Measurements from ENCODE around the gene UGT1A7.
A peak's percentile ranks its signal among the peaks of the same experiment; 100 is the strongest.
"Not testable (repeated sequence)": the region's sequence is repeated elsewhere in the genome, so short reads cannot be mapped to it uniquely, and the experiment has no call there.

The UGT1A7 gene

DNA sequence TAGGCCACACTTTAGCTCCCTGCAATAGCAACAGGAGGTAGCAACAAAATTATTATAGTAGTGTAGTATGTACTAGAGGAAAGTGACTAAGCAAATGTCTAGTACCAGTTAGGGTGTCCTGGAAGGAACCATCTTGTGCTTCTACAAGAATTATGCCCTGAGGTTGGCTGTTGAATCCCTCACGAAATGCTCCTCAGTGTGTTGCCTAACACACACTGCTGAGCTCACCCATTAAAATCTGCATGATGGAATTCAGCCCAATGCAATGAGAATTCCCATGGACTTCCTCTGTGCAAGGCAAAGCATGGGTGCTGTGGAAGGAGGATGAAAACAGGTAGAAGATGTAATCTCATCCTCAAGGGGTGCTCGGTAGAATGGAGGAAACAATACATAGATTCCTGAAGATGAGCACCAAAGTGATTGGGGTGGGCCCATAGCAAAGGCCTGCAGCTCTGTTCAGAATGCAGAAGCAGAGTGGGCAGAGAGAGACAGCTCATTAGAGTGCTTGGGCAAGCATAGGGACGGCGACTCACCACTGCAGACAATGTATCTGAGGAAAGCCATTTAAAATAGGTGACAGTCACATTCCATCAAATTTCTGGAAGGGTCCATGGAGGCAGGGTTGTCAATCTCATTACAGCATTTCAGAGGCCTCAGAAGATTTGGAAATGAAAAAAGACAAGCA, 1.2 kb upstream of the UGT1A7 start:
- DNase-seq (ENCODE audit: low read depth), result no peak

DNA sequence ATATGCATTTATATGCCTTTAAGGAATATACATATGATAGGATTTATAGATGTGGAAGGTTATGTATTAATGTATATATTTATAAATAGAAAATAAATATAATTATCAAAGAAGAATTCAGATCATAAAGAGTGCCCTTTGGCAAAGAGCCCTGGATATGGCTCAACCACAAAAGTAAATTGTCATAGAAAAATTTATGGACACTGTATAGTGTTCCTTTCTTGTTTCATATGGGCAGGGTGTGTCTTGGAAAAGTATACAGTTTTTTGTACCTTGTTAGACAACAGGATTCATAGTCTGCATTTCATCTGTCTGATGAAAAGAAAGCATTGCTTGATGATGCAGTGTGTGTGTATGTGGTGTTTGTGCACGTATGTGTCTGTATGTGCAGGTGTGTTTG, 2.9 kb downstream of the UGT1A7 start:
- no peak for DNase-seq (ENCODE audit: low read depth)

DNA sequence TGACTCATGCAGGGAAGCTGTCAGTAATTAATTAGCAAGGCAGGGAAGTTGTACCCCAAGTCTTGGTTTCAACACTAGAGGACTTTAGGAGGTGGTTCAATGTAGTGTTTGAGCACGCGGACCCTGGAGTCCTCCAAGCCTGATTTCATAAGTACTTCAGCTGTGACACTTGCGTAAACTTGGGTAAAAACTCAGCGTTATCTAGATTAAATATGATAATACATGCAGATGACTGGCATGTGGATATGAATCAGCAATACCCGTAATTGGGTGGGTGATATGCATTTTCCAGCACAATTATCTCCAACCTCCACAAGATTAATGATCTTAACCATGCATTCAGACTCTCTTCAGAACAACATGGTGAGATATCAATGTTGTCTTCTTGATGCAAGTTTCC, 5.2 kb downstream of the UGT1A7 start:
- DNase-seq (ENCODE audit: low read depth), result no peak

DNA sequence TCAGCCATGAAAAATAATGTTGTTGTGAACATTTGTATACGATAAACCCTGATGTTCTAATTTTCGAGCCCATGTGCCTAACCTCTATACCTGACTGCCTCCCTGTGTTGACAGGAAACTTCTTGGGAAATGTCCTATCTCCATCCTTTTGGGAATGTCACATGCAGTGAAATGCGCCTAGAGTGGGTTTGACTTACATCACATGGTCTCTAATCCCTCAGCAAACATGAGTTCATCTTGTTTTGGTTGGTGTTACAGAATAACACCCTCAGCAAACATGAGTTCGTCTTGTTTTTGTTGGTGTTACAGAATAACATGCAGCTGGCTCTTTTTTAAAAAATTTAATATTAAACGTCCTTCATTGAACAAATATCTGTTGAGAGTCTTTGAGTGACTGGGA, 6.6 kb downstream of the UGT1A7 start:
- DNase-seq (ENCODE audit: low read depth), result no peak

DNA sequence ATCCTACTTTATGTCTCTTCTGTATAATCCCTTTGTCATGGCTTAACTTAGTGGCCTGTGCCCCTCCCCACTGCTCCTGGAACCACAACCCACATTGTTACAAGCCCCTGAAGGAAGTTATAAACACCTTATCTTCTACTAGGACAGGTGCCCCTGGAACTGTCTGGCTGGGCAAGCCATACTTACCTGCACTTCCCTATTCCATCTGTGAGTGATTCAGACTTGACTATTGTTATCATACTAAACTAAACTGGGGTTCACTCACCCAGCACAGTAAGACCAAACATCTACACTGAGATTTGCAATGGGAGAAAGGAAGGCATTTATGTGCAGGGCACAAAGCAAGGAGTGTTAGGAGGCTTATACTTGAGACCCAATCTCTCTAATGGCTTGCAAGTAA, 7.3 kb downstream of the UGT1A7 start:
- DNase-seq (ENCODE audit: low read depth), result no peak

DNA sequence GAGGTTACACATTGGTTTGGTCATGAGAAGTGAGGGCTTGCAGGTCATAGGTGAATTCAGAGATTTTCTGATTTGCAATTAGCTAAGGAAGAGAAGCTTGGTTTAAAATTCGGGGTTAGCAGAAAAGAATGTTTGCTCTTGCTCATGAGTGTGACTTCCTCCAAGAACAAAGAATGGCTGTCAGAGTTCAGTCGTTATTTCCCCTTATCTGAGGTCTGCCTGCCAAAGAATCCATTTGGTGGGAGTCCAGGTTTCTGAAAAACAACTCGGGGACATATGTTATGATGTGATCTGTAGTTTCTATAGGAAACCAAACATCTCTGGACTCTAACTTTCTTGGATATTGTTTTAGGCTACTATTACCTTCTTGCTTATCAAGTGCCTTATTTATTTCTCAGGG, 7.8 kb downstream of the UGT1A7 start:
- DNase-seq (ENCODE audit: low read depth), result no peak

DNA sequence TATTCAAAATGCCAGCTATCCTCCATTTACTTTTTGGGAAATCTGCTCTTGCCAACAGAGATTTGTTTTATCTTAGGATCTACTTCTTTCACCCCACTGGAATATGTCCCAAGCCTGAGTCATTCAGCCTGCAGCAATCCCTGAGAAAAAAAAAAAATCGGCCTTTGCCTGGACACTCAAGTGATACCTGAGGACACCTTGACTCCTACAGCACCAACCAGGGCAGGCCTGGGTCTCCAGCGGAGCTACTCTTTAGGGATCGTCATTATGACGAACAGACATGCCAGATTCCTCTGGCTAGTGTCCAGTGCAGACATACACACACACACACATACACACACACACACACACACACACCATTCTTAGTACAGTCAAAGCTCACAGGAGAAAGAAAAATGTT, 8.7 kb downstream of the UGT1A7 start:
- DNase-seq (ENCODE audit: low read depth), result no peak

DNA sequence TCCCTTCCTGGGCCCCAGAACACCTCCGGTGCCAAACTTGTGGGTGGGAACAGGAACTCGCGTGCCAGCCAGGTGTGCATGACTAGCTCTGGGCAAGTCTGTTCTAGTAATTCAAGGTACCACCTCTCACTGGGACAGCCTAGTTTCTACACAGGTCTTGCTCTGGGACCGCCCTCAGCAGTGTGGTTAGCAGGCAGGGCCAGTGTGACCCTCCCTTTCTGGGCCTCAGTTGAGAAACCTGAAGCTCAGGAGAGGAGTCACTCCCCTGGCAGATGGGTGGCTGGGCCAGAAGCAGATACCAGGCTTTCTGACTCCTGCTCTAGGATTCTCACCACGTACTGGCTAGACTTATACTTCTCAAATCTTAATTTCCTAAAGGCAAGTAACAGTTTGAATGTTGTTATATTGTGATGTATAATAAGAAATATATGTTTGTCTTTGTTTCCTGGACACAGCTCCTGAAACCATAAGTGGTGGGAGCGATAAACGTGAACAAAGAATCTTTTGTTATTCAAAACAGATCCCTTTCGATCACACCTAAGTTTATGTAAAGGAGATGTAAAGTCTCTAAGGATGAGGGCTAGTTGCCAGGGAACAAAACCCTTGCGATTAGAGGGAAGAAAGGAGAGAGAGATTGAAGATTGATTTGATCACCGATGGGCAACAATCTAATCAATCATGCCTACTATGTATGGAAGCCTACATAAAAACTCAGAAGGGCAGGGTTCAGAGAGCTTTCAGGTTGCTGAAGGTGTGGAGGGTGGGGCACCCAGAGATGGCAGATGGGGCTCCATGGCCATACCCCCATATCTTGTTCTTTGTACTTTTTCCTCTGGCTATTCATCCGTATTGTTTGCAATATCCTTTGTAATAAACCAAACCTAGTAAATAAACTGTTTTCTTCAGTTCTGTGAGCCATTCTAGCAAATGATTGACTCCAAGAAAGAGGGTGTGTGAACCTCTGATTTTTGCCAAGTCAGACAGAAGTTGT, 10.0 kb downstream of the UGT1A7 start:
- DNase-seq (ENCODE audit: low read depth), result no peak

DNA sequence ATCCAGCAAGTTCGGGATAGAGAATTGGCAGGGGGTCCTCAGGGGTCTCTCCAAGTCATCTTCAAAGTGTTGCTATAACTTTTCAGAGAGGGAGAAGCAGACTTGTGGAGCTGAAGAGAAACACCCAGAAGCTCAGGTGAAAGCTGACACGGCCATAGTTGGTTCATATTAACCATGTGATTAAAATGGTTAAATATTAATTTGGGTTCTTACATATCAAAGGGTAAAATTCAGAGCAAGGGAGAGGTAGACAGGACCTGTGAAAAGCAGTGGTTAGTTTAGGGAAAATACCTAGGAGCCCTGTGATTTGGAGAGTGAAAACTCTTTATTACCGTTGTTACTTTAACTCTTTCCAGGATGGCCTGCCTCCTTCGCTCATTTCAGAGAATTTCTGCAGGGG, 10.9 kb downstream of the UGT1A7 start, which contains the start of gene UGT1A6:
UGT1A6 (plus strand) TSS at position 243 of the 400 bp plus-strand sequence; CDS start at position 358, 115 bp downstream.
- DNase-seq (ENCODE audit: low read depth), result no peak

DNA sequence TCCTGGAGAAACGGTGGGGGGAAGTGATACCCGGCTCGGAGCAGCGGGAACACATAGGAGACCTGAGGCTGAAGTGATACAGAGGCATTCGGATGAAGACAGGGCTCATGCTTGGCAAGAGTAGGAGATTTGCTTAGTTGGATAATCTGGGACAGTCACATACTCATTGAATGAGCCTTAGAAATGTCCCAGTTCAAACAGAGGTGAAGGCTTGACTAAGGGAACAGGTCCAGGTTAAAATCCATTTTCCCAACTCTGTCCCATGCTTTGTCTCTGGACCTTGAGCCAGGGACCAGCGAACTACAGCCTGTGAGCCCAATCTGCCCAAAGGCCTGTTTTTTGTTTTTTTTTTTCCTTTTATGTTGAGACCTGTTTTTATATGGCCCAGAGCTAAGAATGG, 12.3 kb downstream of the UGT1A7 start:
- DNase-seq (ENCODE audit: low read depth), result no peak

DNA sequence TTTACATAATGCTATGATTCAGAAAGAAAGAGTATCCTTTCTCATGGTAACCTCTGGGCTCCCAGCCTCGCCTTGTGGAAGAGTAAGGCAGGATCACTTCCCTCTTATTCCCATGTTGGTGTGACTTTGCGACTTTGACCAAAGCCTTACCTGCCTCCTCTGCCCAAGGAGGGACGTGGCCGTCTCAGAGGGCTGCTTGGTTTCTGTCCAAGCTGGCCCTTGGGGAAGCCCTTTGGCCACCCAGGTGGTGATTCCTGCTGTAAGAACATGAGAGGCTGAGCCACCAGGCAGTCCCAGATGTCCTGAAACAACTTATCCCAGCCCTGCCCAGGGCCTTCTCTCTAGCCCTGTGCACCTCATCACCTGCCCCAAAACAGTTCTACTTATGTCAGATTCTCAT, 17.0 kb downstream of the UGT1A7 start:
- DNase-seq (ENCODE audit: low read depth), result no peak

DNA sequence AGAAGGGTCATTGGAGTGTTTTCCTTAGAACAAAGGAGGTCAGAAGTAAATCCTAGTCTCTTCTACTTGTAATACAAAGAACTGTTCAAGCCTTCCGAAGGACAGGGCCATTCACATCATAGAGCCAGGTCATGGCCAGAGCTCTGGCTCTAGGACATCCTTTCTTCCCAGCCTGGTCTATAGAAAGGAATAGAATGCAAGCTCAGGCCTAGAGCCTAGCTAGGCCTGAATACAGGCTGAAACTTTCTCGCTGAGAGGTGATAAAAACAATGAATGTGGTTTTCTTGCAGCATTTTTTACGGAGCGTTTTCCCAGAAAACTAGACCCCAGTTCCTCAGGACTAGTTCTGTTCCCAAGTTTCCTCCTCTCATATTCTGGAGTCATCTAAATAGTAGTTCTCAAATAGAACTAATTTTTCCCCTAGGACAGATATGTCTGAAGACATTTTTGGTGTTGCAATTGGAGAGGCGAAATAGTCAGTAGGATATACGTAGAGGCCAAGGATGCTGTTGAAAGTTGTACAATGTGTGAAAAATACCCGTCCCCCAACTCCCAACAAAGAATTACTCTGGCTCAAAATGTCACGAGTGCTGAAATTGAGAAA, 17.8 kb downstream of the UGT1A7 start:
- no peak for DNase-seq (ENCODE audit: low read depth)

DNA sequence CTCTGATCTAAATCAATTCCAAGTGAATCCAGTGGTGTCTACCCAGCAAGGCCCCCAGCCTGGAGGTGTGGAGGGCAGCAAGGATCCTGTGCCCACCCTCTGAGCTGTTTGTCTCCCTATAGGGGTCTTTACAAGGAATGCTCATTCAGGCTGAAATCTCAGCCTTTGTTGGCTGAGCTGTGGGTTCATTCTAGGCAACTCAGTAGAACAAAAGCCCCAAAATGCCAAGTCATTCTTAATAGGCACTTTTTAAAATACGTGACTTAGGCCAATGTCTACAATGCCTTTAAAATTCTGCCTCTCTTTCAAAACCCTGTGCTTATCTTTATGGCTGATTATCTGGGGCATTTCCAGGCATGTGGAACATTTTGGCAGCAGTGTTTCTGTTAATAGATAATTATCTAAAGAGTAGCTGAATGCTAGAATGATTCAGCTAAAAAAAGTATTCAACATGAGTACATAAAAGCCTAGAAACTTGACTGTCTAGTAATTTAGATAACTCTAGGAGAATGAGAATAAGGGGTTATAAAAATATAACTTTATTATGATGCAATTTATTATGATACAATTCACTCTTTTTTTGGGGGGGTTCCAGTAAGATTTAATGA, 18.4 kb downstream of the UGT1A7 start:
- no peak for DNase-seq (ENCODE audit: low read depth)

DNA sequence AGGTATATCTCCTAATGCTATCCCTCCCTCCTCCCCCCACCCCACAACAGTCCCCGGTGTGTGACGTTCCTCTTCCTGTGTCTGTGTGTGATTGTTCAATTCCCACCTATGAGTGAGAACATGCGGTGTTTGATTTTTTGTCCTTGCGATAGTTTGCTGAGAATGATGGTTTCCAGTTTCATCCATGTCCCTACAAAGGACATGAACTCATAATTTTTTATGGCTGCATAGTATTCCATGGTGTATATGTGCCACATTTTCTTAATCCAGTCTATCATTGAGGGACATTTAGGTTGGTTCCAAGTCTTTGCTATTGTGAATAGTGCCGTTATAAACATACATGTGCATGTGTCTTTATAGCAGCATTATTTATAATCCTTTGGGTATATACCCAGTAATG, 19.1 kb downstream of the UGT1A7 start:
- not testable (repeated sequence) for DNase-seq (ENCODE audit: low read depth)

DNA sequence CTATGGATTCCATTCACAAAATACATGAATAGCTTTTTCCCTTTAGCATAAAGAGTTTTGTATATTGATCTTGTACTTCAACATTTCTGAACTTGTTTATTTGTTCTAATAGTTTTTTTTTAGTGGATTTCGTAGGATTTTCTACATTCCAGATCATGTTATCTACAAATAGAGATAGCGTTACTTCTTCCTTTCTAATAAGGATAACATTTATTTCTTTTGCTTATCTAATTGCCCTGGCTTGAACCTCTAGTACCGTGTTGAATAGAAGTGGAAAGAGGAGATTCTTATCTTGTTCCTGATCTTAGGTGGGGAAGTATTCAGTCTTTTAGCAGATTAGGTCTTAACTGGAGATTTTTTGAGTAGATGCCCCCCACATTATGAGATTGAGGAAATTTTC, 20.5 kb downstream of the UGT1A7 start:
- DNase-seq (ENCODE audit: low read depth), result no peak

DNA sequence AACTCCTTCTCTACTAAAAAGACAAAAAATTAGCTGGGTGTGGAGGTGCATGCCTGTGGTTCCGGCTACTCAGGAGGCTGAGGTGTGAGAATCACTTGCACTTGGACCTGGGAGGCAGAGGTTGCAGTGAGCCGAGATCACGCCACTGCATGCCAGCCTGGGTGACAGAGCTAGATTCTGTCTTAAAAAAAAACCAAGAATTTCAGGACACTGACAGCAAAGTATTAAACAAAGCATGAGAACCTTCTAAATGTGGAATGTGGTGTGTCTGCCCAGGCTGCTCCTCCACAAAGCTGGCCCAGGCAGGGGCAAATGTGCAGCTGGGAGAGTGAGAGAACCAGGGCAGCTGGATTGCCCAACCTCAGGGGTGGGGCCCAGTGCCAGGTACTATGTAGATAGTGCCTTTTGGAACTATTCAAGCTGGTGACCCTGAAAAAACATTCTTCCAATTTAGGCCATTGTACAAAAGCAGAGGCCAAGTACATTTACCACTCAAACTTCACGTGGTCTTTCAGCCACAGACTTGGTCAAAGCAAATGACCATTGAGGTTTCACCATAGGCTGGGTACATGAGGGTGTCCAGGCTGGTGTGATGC, 24.3 kb downstream of the UGT1A7 start:
- no peak for DNase-seq (ENCODE audit: low read depth)

DNA sequence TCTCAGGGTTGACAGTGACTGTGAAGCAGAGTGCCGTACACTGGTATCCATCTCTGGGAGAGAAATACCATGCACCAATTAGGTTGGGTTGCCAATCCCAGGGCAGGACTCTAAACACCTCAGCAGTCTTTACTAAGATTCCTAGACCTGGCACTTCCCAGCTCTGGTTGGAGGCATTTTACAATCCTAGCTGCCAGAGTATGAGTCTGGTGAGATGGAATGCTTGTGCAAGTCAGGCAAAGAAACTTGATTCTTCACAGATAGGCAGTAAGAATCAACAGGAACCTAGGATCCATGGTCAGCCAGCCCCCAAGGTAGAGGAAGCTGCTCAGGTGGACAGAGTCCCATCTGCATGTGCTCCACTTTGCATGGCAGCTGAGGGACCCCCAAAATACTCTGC, 25.0 kb downstream of the UGT1A7 start:
- DNase-seq (ENCODE audit: low read depth), result no peak

DNA sequence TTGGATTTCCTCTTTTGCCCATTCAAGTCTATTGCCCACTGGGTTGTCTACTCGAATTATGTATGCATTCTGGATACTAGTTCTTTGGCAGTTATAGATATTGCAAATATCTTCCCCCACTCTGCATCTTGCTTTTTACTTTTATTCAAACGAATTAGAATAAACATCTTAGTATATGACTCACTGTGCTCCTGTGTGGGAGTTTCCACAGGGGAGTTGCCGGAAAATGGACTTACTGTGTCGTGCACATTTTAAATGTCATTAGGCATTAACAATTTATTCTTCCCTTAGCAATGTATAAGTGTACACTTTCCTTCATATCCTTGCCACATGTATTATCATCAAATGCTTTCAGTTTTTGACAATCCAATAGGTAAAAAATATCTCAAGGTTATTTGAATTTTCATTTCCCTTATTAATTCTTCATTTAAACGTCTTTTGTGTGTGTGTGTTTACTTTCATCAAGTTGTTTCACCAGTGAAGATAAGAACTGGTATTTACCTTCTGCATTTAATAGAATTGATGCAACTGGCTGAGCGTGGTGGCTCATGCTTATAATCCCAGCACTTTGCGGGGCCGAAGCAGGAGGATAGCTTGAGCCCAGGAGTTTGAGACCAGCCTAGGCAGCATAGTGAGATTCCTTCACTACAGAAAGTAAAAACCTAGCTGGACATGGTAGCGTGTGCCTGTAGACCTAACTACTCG, 26.4 kb downstream of the UGT1A7 start:
- no peak for DNase-seq (ENCODE audit: low read depth)

DNA sequence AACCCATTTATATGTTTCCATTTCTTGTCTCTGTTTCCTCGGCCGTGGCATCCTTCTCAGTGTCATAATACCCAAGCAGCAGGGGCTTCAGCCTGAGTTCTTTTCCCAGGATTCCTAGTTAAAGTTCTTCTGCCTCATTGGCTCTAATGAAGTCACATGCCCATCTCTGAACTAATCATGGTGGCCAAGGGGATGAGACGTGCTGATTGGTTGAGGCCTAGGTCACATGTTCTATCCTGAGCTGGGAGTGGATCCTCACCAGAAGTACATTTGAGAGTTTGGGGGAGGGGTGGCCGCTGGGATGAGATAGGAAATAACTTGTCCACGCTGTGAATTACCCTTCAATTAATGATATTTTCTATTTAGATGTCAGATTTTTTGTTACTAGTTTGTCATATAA, 27.2 kb downstream of the UGT1A7 start:
- DNase-seq (ENCODE audit: low read depth), result no peak

DNA sequence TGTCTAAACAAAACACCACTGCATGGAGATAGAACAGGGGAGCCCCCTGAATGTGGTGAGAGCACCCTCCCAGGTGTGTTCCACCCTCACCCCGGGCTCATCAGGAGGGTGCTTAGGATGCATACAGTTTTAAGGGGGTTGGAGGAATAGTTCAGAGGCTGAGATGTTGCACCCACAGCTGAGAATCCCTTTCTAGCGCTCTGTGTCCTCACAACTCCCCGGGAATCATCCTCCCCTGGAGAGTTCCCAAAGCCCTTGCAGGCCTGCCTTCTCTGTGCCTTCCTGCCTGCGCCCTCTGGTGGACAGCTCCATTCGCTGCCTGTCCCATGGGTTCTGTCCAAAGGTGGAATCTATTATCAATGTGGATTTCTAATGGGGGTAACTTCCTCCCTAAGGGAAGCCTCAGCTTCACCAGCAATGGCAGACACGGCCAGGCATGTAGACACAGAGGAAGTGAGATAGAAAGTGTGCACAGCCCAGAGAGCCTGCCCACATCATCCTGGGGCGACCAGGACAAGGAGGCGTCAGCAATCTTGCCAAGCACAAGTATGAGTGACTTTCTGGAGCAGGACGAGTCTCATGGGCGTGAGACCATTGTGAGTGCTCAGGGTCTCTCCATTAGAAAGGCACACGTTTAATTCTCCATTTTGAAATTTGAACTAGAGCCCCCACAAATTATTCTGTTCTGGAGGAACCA, 29.8 kb downstream of the UGT1A7 start:
- DNase-seq (ENCODE audit: low read depth), result peak; percentile 51
